ENCODE measurements around the gene RUVBL2. TPM values are rescaled to one million over a fixed set of nuclear protein-coding genes. Genes with fewer than 3 reads are reported as not detected.
"Not testable (repeated sequence)": the region's sequence is repeated elsewhere in the genome, so short reads cannot be mapped to it uniquely, and the experiment has no call there.

Gene RUVBL2
- total RNA-seq, 4 donors from 2014 or later: 69.2 to 120 (median 78.5) TPM

DNA sequence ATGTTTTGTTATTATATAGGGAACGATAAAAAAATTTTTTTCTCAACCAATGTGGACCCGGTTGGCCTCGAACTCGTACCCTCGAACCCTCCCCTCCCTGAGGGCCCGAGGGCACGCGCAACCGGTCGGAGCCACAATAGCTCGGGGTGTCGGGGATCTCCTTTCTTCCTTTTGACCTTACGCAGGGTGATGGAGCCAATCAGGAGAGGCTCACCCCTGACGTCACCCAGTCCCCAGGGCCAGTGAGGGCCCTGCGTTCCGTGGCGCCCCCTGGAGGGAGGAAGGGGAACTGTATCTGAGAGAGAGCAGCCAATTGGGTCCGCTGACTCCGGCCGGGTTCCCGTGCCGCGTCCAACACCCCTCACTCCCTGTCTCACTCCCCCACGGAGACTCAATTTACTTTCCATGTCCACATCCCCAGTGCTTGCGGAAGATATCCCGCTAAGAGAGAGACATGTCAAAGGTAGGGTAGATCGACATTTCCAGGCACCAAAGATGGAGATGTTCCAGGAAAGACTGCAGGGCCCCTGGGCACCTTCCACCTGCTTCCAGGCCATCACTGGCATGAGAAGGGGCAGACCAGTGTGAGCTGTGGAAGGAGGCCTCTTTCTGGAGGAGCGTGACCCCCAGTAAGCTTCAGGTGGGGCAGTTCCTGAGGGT lies 38.1 kb downstream of the RUVBL2 start, which contains the start of gene CGB2:
TSS of gene CGB2 (plus strand) at position 249 of the 660 bp plus-strand sequence. CDS start at position 455, 206 bp downstream.
- TF ChIP-seq, protein P1, sequence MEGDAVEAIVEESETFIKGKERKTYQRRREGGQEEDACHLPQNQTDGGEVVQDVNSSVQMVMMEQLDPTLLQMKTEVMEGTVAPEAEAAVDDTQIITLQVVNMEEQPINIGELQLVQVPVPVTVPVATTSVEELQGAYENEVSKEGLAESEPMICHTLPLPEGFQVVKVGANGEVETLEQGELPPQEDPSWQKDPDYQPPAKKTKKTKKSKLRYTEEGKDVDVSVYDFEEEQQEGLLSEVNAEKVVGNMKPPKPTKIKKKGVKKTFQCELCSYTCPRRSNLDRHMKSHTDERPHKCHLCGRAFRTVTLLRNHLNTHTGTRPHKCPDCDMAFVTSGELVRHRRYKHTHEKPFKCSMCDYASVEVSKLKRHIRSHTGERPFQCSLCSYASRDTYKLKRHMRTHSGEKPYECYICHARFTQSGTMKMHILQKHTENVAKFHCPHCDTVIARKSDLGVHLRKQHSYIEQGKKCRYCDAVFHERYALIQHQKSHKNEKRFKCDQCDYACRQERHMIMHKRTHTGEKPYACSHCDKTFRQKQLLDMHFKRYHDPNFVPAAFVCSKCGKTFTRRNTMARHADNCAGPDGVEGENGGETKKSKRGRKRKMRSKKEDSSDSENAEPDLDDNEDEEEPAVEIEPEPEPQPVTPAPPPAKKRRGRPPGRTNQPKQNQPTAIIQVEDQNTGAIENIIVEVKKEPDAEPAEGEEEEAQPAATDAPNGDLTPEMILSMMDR (IDR thresholded peaks at IDR 0.05): peak in 2 of 5 experiments; percentile 6 to 9

DNA sequence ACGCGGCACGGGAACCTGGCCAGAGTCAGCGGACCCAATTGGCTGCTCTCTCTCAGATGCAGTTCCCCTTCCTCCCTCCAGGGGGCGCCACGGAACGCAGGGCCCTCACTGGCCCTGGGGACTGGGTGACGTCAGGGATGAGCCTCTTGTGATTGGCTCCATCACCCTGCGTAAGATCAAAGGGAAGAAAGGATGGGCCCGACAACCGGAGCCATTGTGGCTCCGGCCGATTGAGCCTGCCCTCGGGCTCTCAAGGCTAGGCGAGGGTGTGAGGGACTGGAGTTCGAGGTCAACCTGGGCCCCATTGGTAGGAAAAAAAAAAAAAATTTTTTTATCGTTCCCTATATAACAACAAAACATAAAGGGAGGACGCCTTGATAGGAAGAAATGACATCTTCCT lies 43.1 kb downstream of the RUVBL2 start, which contains the start of gene CGB1:
TSS of gene CGB1 (minus strand) at position 81 of the 400 bp plus-strand sequence. CDS start 184 bp downstream, outside the sequence.
- H3K4me3 ChIP-seq; H3K27ac ChIP-seq; H3K9me3 ChIP-seq; H3K27me3 ChIP-seq; DNase-seq (ENCODE audit: low spot score in 2 of 2); H3K4me1 ChIP-seq; H3K36me3 ChIP-seq: not testable (repeated sequence)
- TF ChIP-seq, protein P1 (IDR thresholded peaks at IDR 0.05): peak in 1 of 5 experiments; percentile 5
- 45 to 61% methylated on average over 18 of the region's 18 CpGs for WGBS, 2 donors

More for the DNA sequence above, 38.1 kb downstream of the RUVBL2 start, which contains the start of gene CGB2:
- DNase-seq (ENCODE audit: low spot score in 2 of 2); H3K4me1 ChIP-seq; H3K9me3 ChIP-seq; H3K27me3 ChIP-seq; H3K27ac ChIP-seq; H3K4me3 ChIP-seq; H3K36me3 ChIP-seq: not testable (repeated sequence)
- WGBS, 2 donors: 15 to 28% methylated on average over 26 to 27 of the region's 28 CpGs

DNA sequence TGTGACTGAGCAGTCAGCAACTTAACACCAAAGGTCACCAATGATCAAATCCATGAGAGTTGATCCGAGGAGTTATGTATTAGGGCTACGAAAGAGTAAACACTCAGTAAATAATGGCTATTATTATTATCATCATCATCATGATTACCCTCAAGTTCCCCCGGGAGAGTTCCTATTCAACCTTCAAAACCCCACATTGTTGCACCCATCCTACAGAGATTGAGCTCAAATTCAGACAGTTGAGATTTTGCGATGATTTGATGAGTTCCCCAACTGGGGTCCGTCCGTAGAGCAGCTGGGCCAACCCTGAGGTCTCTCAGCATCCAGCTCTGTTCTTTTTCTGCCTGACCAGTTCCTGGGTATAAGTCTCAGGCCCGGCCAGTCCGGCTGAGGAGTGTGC lies 44.4 kb downstream of the RUVBL2 start:
- H3K9me3 ChIP-seq; H3K4me3 ChIP-seq; H3K4me1 ChIP-seq; H3K36me3 ChIP-seq; DNase-seq (ENCODE audit: low spot score in 2 of 2); H3K27ac ChIP-seq; H3K27me3 ChIP-seq: not testable (repeated sequence)
- WGBS, 2 donors: 83 to 89% methylated on average over 8 of the region's 8 CpGs

DNA sequence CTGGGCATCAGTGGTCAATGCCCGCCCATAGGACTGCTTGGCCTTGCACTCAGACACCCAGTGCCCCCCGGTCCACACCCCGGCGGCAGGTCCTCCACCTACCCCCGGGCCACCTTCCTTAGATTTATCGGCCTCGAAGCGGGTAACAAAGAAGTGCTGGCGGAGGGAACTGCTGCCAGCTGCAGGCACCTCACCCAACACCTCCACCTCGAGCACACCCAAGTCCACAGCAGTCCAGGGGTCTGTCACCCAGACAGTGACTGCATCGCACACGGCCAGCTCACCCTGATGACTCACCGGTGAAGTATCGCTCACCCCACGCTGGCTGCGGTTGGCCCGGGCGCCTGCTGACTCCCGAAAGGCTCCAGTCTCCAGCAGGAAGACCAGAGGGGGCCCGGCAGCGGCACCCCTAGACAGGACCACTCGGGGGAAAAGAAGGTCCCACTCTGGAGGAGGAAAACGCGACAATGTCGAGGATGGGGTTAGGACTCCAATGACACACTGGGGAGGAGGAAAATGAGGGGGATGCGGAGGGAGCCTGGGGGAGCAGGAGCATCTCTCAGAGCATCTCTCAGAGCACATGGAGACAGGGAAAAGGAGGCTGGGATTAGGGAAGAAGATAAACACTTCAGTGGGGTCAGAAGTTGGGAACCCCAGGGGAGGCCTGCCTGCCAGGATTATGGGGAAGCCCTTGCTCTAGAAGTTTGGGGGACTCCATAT lies 45.0 kb downstream of the RUVBL2 start:
- 82 to 83% methylated on average over 17 to 26 of the region's 26 CpGs for WGBS, 2 donors
- not testable (repeated sequence) for H3K9me3 ChIP-seq; H3K27ac ChIP-seq; H3K4me3 ChIP-seq; H3K4me1 ChIP-seq; H3K36me3 ChIP-seq; DNase-seq (ENCODE audit: low spot score in 2 of 2); H3K27me3 ChIP-seq

DNA sequence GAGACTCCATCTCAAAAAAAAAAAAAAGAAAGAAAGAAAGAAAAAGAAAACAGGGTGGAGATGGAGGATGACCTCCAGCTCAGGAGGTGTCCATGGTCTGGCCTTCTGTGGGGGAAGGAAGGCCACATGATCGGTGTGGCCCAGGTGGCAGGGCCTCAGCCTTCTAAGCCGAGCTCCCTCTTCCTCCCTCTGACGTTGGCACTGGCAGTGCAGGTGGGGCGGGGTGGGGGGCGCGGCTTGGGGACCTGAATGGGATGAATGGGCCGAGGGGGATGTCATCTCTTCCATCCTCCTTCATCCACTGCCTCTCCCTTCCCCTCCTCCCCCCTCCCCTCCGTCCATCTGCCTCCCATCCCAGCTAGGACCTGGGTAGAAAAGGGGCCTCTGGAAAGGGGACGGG lies 46.0 kb downstream of the RUVBL2 start:
- H3K36me3 ChIP-seq; DNase-seq (ENCODE audit: low spot score in 2 of 2); H3K27ac ChIP-seq; H3K4me1 ChIP-seq; H3K27me3 ChIP-seq; H3K9me3 ChIP-seq; H3K4me3 ChIP-seq: not testable (repeated sequence)
- WGBS, 2 donors: 54 to 59% methylated on average over 9 of the region's 9 CpGs

DNA sequence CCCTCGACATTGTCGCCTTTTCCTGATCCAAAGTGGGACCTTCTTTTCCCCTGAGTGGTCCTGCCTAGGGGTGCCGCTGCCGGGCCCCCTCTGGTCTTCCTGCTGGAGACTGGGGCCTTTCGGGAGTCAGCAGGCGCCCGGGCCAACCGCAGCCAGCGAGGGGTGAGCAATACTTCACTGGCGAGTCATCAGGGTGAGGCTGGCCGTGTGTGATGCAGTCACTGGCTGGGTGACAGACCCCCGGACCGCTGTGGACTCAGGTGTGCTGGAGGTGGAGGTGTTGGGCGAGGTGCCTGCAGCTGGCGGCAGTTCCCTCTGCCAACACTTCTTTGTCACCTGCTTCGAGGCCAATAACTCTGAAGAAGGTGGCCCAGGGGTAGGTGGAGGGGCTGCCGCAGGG lies 48.5 kb downstream of the RUVBL2 start:
- Histone ChIP-seq H3K27ac (no peak overlapping the region), H3K4me1 (no peaks in the 10 kb centered on the region), H3K36me3 (no peaks in the 10 kb centered on the region), H3K9me3 (no peaks in the 10 kb centered on the region), H3K27me3 (no peaks in the 10 kb centered on the region), H3K4me3 (no peak overlapping the region)
- WGBS, 2 donors: 74 to 85% methylated on average over 17 of the region's 17 CpGs
- TF ChIP-seq EP300 (IDR thresholded peaks at IDR 0.05) (no peak), POLR2A (IDR thresholded peaks at IDR 0.05) (no peak)
- TF ChIP-seq, protein P1 (IDR thresholded peaks at IDR 0.05): no peak
- no peak for DNase-seq (ENCODE audit: low spot score in 2 of 2)

DNA sequence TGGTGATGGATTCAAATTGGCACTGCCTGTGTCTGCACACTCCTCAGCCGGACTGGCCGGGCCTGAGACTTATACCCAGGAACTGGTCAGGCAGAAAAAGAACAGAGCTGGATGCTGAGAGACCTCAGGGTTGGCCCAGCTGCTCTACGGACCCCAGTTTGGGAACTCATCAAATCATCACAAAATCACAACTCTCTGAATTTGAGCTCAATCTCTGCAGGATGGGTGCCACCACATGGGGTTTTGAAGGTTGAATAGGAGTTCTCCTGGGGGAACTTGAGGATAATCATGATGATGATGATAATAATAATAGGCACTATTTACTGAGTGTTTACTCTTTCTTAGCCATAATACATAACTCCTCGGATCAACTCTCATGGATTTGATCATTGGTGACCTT lies 49.0 kb downstream of the RUVBL2 start:
- not testable (repeated sequence) for H3K27me3 ChIP-seq; H3K27ac ChIP-seq; H3K4me1 ChIP-seq; DNase-seq (ENCODE audit: low spot score in 2 of 2); H3K36me3 ChIP-seq; H3K4me3 ChIP-seq; H3K9me3 ChIP-seq
- 77 to 89% methylated on average over 2 to 4 of the region's 4 CpGs for WGBS, 2 donors

DNA sequence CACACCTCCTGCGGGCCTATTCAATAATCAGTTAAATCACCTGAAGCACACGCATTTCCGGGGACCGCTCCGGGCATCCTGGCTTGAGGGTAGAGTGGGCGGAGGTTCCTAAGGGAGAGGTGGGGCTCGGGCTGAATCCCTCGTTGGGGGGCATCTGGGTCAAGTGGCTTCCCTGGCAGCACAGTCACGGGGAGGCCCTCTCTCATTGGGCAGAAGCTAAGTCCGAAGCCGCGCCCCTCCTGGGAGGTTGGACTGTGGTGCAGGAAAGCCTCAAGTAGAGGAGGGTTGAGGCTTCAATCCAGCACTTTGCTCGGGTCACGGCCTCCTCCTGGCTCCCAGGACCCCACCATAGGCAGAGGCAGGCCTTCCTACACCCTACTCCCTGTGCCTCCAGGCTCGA lies 49.9 kb downstream of the RUVBL2 start, which contains the start of gene CGB5:
TSS of gene CGB5 (plus strand) at position 301 of the 400 bp plus-strand sequence. CDS start 362 bp downstream, outside the sequence.
- H3K4me1 ChIP-seq; H3K36me3 ChIP-seq; H3K27ac ChIP-seq; DNase-seq (ENCODE audit: low spot score in 2 of 2); H3K27me3 ChIP-seq; H3K4me3 ChIP-seq; H3K9me3 ChIP-seq: not testable (repeated sequence)
- WGBS, 2 donors: 62 to 65% methylated on average over 14 to 15 of the region's 15 CpGs

DNA sequence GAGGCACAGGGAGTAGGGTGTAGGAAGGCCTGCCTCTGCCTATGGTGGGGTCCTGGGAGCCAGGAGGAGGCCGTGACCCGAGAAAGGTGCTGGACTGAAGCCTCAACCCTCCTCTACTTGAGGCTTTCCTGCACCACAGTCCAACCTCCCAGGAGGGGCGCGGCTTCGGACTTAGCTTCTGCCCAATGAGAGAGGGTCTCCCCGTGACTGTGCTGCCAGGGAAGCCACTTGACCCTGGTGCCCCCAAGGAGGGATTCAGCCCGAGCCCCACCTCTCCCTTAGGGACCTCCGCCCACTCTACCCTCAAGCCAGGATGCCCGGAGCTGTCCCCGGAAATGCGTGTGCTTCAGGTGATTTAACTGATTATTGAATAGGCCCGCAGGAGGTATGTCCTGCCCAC lies 55.3 kb downstream of the RUVBL2 start, which contains the start of gene CGB8:
TSS of gene CGB8 (minus strand) at position 101 of the 400 bp plus-strand sequence. CDS start 372 bp downstream, outside the sequence.
- WGBS, 2 donors: 52 to 56% methylated on average over 6 to 9 of the region's 12 CpGs
- not testable (repeated sequence) for H3K9me3 ChIP-seq; DNase-seq (ENCODE audit: low spot score in 2 of 2)

DNA sequence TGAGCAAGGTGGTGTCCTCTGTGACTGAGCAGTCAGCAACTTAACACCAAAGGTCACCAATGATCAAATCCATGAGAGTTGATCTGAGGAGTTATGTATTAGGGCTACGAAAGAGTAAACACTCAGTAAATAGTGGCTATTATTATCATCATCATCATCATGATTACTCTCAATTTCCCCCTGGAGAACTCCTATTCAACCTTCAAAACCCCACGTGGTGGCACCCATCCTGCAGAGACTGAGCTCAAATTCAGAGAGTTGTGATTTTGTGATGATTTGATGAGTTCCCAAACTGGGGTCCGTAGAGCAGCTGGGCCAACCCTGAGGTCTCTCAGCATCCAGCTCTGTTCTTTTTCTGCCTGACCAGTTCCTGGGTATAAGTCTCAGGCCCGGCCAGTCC lies 56.1 kb downstream of the RUVBL2 start:
- not testable (repeated sequence) for H3K36me3 ChIP-seq
- 76 to 92% methylated on average over 3 of the region's 4 CpGs for WGBS, 2 donors

More for the DNA sequence above, 55.3 kb downstream of the RUVBL2 start, which contains the start of gene CGB8:
- H3K4me3 ChIP-seq, H3K4me1 ChIP-seq, H3K27ac ChIP-seq, H3K36me3 ChIP-seq, H3K27me3 ChIP-seq: not testable (repeated sequence)

More for the DNA sequence above, 56.1 kb downstream of the RUVBL2 start:
- H3K9me3 ChIP-seq; H3K4me3 ChIP-seq; DNase-seq (ENCODE audit: low spot score in 2 of 2); H3K27ac ChIP-seq; H3K27me3 ChIP-seq; H3K4me1 ChIP-seq: not testable (repeated sequence)

Measured in tibial nerve (tissue), 4 donors.